ENCODE measurements around the gene PDE8B.

- TF ChIP-seq, protein P1, sequence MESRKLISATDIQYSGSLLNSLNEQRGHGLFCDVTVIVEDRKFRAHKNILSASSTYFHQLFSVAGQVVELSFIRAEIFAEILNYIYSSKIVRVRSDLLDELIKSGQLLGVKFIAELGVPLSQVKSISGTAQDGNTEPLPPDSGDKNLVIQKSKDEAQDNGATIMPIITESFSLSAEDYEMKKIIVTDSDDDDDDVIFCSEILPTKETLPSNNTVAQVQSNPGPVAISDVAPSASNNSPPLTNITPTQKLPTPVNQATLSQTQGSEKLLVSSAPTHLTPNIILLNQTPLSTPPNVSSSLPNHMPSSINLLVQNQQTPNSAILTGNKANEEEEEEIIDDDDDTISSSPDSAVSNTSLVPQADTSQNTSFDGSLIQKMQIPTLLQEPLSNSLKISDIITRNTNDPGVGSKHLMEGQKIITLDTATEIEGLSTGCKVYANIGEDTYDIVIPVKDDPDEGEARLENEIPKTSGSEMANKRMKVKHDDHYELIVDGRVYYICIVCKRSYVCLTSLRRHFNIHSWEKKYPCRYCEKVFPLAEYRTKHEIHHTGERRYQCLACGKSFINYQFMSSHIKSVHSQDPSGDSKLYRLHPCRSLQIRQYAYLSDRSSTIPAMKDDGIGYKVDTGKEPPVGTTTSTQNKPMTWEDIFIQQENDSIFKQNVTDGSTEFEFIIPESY (IDR thresholded peaks at IDR 0.05), result no peak
- TF ChIP-seq, protein P2, sequence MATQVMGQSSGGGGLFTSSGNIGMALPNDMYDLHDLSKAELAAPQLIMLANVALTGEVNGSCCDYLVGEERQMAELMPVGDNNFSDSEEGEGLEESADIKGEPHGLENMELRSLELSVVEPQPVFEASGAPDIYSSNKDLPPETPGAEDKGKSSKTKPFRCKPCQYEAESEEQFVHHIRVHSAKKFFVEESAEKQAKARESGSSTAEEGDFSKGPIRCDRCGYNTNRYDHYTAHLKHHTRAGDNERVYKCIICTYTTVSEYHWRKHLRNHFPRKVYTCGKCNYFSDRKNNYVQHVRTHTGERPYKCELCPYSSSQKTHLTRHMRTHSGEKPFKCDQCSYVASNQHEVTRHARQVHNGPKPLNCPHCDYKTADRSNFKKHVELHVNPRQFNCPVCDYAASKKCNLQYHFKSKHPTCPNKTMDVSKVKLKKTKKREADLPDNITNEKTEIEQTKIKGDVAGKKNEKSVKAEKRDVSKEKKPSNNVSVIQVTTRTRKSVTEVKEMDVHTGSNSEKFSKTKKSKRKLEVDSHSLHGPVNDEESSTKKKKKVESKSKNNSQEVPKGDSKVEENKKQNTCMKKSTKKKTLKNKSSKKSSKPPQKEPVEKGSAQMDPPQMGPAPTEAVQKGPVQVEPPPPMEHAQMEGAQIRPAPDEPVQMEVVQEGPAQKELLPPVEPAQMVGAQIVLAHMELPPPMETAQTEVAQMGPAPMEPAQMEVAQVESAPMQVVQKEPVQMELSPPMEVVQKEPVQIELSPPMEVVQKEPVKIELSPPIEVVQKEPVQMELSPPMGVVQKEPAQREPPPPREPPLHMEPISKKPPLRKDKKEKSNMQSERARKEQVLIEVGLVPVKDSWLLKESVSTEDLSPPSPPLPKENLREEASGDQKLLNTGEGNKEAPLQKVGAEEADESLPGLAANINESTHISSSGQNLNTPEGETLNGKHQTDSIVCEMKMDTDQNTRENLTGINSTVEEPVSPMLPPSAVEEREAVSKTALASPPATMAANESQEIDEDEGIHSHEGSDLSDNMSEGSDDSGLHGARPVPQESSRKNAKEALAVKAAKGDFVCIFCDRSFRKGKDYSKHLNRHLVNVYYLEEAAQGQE (IDR thresholded peaks at IDR 0.05), result no peak
- TF ChIP-seq RXRA (IDR thresholded peaks at IDR 0.05) (no peak), CTCF (IDR thresholded peaks at IDR 0.05; ENCODE audit: low read depth, low read length, missing input control) (no peak), GABPA (IDR thresholded peaks at IDR 0.05 in 1 of 2, conservative IDR thresholded peaks at IDR 0.05 in 1 of 2) (no peak), YY1 (IDR thresholded peaks at IDR 0.05) (no peak)
Observed at GRCh38 chr5:77209495-77210090, 887 bp upstream of the PDE8B start.
